GM19099 (cell line): Measurements from ENCODE around the gene RPRD1B.

Experiments used
- POLR2A ChIP-seq: IDR thresholded peaks from 3 replicates; pipeline ENCODE4 v1.6.1; 2011; ENCODE audit warnings: low read depth; ENCODE audit not compliant: insufficient read length; ENCODE audit errors: extremely low read depth

RPRD1B gene

GRCh38 chr20:38072898-38073297 is 39.4 kb downstream of the RPRD1B start:
- TF ChIP-seq POLR2A, result no peak

- TF ChIP-seq POLR2A, result no peak
Measured at GRCh38 chr20:38073307-38074071, 39.9 kb downstream of the RPRD1B start.

GRCh38 chr20:38075161-38075998 is 41.8 kb downstream of the RPRD1B start:
- no peak for TF ChIP-seq POLR2A

GRCh38 chr20:38076548-38076947 is 43.0 kb downstream of the RPRD1B start:
- TF ChIP-seq POLR2A, result no peak

- TF ChIP-seq POLR2A, result no peak
Measured at GRCh38 chr20:38078084-38078483, 44.5 kb downstream of the RPRD1B start.

GRCh38 chr20:38079353-38079752 is 45.8 kb downstream of the RPRD1B start:
- no peak for TF ChIP-seq POLR2A

GRCh38 chr20:38081575-38081974 is 48.0 kb downstream of the RPRD1B start:
- no peak for TF ChIP-seq POLR2A

GRCh38 chr20:38082894-38083293 is 49.3 kb downstream of the RPRD1B start:
- no peak for TF ChIP-seq POLR2A

GRCh38 chr20:38083338-38084048 is 49.9 kb downstream of the RPRD1B start:
- TF ChIP-seq POLR2A, result no peak

GRCh38 chr20:38084425-38084951 is 50.9 kb downstream of the RPRD1B start:
- no peak for TF ChIP-seq POLR2A

GRCh38 chr20:38085026-38085425 is 51.5 kb downstream of the RPRD1B start:
- TF ChIP-seq POLR2A, result no peak

- TF ChIP-seq POLR2A, result no peak
Measured at GRCh38 chr20:38089500-38089899, 56.0 kb downstream of the RPRD1B start.

- TF ChIP-seq POLR2A, result no peak
Measured at GRCh38 chr20:38090061-38090460, 56.5 kb downstream of the RPRD1B start.

GRCh38 chr20:38091441-38092216 is 58.1 kb downstream of the RPRD1B start:
- TF ChIP-seq POLR2A, result no peak

GRCh38 chr20:38092260-38092857 is 58.8 kb downstream of the RPRD1B start:
- TF ChIP-seq POLR2A, result no peak

- TF ChIP-seq POLR2A, result no peak
Measured at GRCh38 chr20:38092915-38093314, 59.4 kb downstream of the RPRD1B start.
